PC-9 (cell line): ENCODE data around the gene FAM8A1. TPM values are rescaled to one million over a fixed set of nuclear protein-coding genes. Genes with fewer than 3 reads are reported as not detected.

ENCODE experiments used
- BruUV-seq: library from RNA; stranded (reverse); fragments of 400-500 nt; replicated peaks from 2 replicates; lab custom pipeline; 2021; lab: Mats Ljungman, UMichigan
- CTCF ChIA-PET: fragments of 300-600 bp; sonication (Branson Sonifier 250); formaldehyde crosslinking; loops from one replicate; lab custom pipeline; 2022; ENCODE audit warnings: antibody characterized with exemption; lab: Charles Lee
- POLR2A ChIA-PET: fragments of 300-600 bp; sonication (Branson Sonifier 250); formaldehyde crosslinking; loops from one replicate; lab custom pipeline; 2022; ENCODE audit warnings: antibody characterized with exemption; ENCODE audit not compliant: unreplicated experiment; lab: Charles Lee
- DNase-seq, 2 experiments: peaks; one replicate each; pipeline versions ENCODE4 v3.0.0 to v3.0.0-alpha.2; 2015 to 2022; ENCODE audit warnings: mixed read lengths in 1 of 2
- H2AFZ ChIP-seq: fragments of 200-600 bp; sonication (generic); 2 replicates; pipeline ENCODE4 v1.8.1; 2017; ENCODE audit warnings: antibody characterized with exemption
- H3F3A ChIP-seq: fragments of 200-600 bp; sonication (generic); 2 replicates; pipeline ENCODE4 v1.8.1; 2017; ENCODE audit warnings: antibody characterized with exemption, mild to moderate bottlenecking, low read depth; ENCODE audit not compliant: insufficient read depth
- H3K27ac ChIP-seq: fragments of 200-600 bp; sonication (generic); 2 replicates; pipeline ENCODE4 v1.6.1; 2016; ENCODE audit warnings: mixed run types
- H3K27me3 ChIP-seq: fragments of 200-600 bp; sonication (generic); 2 replicates; pipeline ENCODE4 v1.6.1; 2016; ENCODE audit warnings: low read depth, mixed run types; ENCODE audit not compliant: insufficient read depth
- H3K36me3 ChIP-seq: fragments of 200-600 bp; sonication (generic); 2 replicates; pipeline ENCODE4 v1.6.1; 2016; ENCODE audit warnings: low read depth, mixed run types
- H3K4me1 ChIP-seq: fragments of 200-600 bp; sonication (generic); replicated peaks from 2 replicates; pipeline ENCODE4 v1.6.1; 2016; ENCODE audit warnings: mixed run types; ENCODE audit not compliant: insufficient read depth
- H3K4me2 ChIP-seq: fragments of 200-600 bp; sonication (generic); 2 replicates; pipeline ENCODE4 v1.6.1; 2017; ENCODE audit warnings: mixed run types
- H3K4me3 ChIP-seq: fragments of 200-600 bp; sonication (generic); 2 replicates; pipeline ENCODE4 v1.6.1; 2016; ENCODE audit warnings: mixed run types
- H3K79me2 ChIP-seq: fragments of 200-600 bp; sonication (generic); 2 replicates; pipeline ENCODE4 v1.6.1; 2017; ENCODE audit warnings: low read depth, mixed run types
- H3K9me2 ChIP-seq: fragments of 200-600 bp; sonication (generic); 2 replicates; pipeline ENCODE4 v1.8.1; 2017; ENCODE audit warnings: mild to moderate bottlenecking; ENCODE audit not compliant: insufficient read depth
- H3K9me3 ChIP-seq: fragments of 200-600 bp; sonication (generic); 2 replicates; pipeline ENCODE4 v1.8.1; 2016; ENCODE audit warnings: low read depth; ENCODE audit not compliant: insufficient read depth
- H4K20me1 ChIP-seq: fragments of 200-600 bp; sonication (generic); 2 replicates; pipeline ENCODE4 v1.8.1; 2017; ENCODE audit not compliant: insufficient read depth
- EZH2 ChIP-seq: fragments of 200-600 bp; sonication (generic); IDR thresholded peaks from 2 replicates; pipeline ENCODE4 v1.8.0; 2017; ENCODE audit warnings: antibody characterized with exemption, low read depth
- intact Hi-C: fragments of 100-400 bp; cut with micrococcal nuclease; formaldehyde crosslinking; loops from one replicate; pipeline ENCODE4 v1.10.0; 2022; ENCODE audit not compliant: unreplicated experiment
- total RNA-seq: library from RNA; stranded (reverse); gene quantifications from 2 replicates; pipeline ENCODE4 v1.2.3, GENCODE V29; 2021
- TF ChIP-seq, protein P1 (sequence below): fragments of 200-600 bp; sonication (generic); conservative IDR thresholded peaks from 2 replicates; pipeline ENCODE4 v1.6.1; 2017; ENCODE audit warnings: mixed run types, antibody characterized with exemption, mild to moderate bottlenecking, moderate library complexity

FAM8A1 gene
- total RNA-seq, 1 experiment from 2014 or later = 11.9 TPM

- no peak overlapping the region for H3K27ac ChIP-seq
- no peaks in the 10 kb centered on the region for H3K36me3 ChIP-seq
- peaks cover 5% of the 10 kb centered on the region; the same call in 1 of the 2 replicates for H3F3A ChIP-seq
- CTCF ChIA-PET = interaction anchor here (0.8 kb wide), 1 partner anchor 735 kb away, joined by 15 read pairs; no protein-coding TSS in a partner anchor
- no peak overlapping the region for H2AFZ ChIP-seq
- H3K9me2 ChIP-seq = no peaks in the 10 kb centered on the region; the same call in 1 of the 2 replicates
- POLR2A ChIA-PET = no interaction called here
- H3K4me1 ChIP-seq = peaks cover 11% of the 10 kb centered on the region
- no peak for DNase-seq
- TF ChIP-seq EZH2 = no peak
- TF ChIP-seq, protein P1, sequence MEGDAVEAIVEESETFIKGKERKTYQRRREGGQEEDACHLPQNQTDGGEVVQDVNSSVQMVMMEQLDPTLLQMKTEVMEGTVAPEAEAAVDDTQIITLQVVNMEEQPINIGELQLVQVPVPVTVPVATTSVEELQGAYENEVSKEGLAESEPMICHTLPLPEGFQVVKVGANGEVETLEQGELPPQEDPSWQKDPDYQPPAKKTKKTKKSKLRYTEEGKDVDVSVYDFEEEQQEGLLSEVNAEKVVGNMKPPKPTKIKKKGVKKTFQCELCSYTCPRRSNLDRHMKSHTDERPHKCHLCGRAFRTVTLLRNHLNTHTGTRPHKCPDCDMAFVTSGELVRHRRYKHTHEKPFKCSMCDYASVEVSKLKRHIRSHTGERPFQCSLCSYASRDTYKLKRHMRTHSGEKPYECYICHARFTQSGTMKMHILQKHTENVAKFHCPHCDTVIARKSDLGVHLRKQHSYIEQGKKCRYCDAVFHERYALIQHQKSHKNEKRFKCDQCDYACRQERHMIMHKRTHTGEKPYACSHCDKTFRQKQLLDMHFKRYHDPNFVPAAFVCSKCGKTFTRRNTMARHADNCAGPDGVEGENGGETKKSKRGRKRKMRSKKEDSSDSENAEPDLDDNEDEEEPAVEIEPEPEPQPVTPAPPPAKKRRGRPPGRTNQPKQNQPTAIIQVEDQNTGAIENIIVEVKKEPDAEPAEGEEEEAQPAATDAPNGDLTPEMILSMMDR = no peak
- BruUV-seq = no TSS peak
- intact Hi-C loops = no loop called here
- no peaks in the 10 kb centered on the region for H3K9me3 ChIP-seq
- H3K79me2 ChIP-seq = no peaks in the 10 kb centered on the region
- H4K20me1 ChIP-seq = no peaks in the 10 kb centered on the region
- H3K4me2 ChIP-seq = no peak overlapping the region
- no peaks in the 10 kb centered on the region for H3K27me3 ChIP-seq
- no peak overlapping the region for H3K4me3 ChIP-seq
Measured at GRCh38 chr6:17593246-17593645, 6.9 kb upstream of the FAM8A1 start.

DNA sequence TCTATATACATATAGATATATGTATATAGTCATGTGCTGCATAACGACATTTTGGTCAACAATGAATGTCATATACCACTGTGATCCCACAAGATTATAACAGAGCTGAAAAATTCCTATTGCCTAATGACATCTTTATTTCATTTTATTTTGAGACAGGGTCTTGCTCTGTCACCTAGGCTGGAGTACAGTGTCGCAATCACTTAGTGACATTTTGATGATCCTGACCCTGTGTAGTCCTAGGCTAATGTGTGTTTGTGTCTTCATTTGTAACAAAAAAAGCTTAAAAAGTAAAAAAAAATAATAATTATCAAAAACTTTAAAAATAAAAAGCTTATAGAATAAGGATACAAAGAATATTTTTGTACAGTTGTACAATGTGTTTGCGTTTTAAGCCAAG lies 4.0 kb upstream of the FAM8A1 start:
- DNase-seq = no peak
- CTCF ChIA-PET = interaction anchor here (0.6 kb wide), 1 partner anchor 52 kb away, joined by 3 read pairs; no protein-coding TSS in a partner anchor
- no peaks in the 10 kb centered on the region; the same call in 1 of the 2 replicates for H3K9me2 ChIP-seq
- no peaks in the 10 kb centered on the region for H3K36me3 ChIP-seq
- TF ChIP-seq, protein P1 = no peak
- TF ChIP-seq EZH2 = no peak
- H3K27me3 ChIP-seq = no peaks in the 10 kb centered on the region
- H3K9me3 ChIP-seq = no peaks in the 10 kb centered on the region
- intact Hi-C loops = no loop called here
- no TSS peak for BruUV-seq
- no peak overlapping the region for H3K4me2 ChIP-seq
- no peak overlapping the region for H3K4me3 ChIP-seq
- no peaks in the 10 kb centered on the region for H4K20me1 ChIP-seq
- H3K4me1 ChIP-seq = no peaks in the 10 kb centered on the region
- POLR2A ChIA-PET = interaction anchor here (0.6 to 0.7 kb wide), 2 partner anchors 673 to 1348 kb away, joined by 5 to 10 read pairs; no protein-coding TSS in a partner anchor
- no peak overlapping the region for H3K27ac ChIP-seq
- H2AFZ ChIP-seq = no peak overlapping the region
- peaks cover 5% of the 10 kb centered on the region; the same call in 1 of the 2 replicates for H3F3A ChIP-seq
- H3K79me2 ChIP-seq = no peaks in the 10 kb centered on the region

GRCh38 chr6:17600527-17601385 lies 654 bp downstream of the FAM8A1 start:
- POLR2A ChIA-PET = interaction anchor here (0.6 to 2.0 kb wide), 5 partner anchors 11 to 705 kb away, joined by 3 to 17 read pairs (median 5); partner anchors contain the start of gene TPMT

More at GRCh38 chr6:17600527-17601385, 654 bp downstream of the FAM8A1 start:
- Histone ChIP-seq H3K4me1 (peaks cover 11% of the 10 kb centered on the region; the same call in 1 of the 2 replicates), H3K79me2 (no peaks in the 10 kb centered on the region), H3K27me3 (no peaks in the 10 kb centered on the region), H3K4me2 (peak overlapping the region; percentile 92), H3K9me3 (no peaks in the 10 kb centered on the region), H3K36me3 (no peaks in the 10 kb centered on the region), H3K9me2 (no peaks in the 10 kb centered on the region; the same call in 1 of the 2 replicates), H3F3A (peaks cover 5% of the 10 kb centered on the region; the same call in 1 of the 2 replicates), H3K4me3 (peak overlapping the region; percentile 80), H3K27ac (no peak overlapping the region), H4K20me1 (no peaks in the 10 kb centered on the region), H2AFZ (peak overlapping the region; percentile 88)
- peak in 1 of 2 experiments; percentile 39 for DNase-seq
- intact Hi-C loops = no loop called here
- TF ChIP-seq, protein P1 = no peak
- no peak for TF ChIP-seq EZH2
- no TSS peak for BruUV-seq
- CTCF ChIA-PET = interaction anchor here (0.6 to 1.0 kb wide), 6 partner anchors 11 to 685 kb away, joined by 3 to 21 read pairs (median 3); partner anchors contain the start of gene KIF13A
